AML-193 (cell line): ENCODE measurements around the gene KLHL11.

Source experiments
- DNase-seq, 2 experiments: peaks; one replicate each; lab custom pipeline; 2025; lab: John Stamatoyannopoulos, UW

Gene KLHL11

DNA sequence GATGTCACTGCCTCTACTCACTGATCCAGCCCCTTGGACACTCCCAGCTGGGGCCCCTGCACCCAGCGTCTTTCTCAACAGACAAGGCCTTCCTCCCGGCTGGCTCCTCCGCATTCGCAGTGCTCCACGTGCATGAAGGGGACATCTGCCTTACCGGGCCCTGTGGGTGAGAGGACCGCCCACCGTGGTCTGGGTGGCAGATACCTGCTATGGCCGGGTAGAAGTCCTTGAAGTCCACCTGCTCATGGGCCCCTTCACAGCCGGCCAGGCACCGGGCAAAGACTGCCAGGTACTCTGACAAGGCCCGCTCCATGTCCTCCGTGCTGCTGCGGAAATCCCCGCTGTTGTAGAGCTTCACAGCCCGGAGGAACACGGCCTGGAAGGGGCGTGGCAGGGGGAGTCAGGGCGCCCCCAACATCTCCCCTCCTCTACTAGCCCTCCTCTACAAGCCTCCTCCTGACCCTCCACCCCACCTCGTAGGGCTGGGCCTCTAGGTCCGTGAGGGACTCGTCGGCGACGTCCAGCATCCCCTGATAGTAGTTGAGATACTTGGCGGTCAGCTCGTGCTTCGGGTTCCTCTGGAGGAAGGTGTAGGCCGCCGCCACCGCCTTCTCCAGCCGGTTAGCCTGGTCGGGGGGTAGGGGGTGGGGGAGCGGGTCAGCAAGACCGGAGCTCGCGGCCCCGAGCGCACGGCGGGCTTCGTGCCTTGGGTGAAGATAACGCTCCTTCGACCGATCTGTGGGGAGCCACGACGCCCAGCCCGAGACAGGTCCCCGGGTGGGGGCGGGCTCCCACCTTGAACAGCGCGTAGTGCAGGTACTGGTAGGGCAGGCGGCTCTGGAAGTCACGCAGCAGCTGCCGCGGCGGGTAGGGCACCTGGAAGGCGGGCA lies 54.3 kb downstream of the KLHL11 start:
- no peak for DNase-seq

DNA sequence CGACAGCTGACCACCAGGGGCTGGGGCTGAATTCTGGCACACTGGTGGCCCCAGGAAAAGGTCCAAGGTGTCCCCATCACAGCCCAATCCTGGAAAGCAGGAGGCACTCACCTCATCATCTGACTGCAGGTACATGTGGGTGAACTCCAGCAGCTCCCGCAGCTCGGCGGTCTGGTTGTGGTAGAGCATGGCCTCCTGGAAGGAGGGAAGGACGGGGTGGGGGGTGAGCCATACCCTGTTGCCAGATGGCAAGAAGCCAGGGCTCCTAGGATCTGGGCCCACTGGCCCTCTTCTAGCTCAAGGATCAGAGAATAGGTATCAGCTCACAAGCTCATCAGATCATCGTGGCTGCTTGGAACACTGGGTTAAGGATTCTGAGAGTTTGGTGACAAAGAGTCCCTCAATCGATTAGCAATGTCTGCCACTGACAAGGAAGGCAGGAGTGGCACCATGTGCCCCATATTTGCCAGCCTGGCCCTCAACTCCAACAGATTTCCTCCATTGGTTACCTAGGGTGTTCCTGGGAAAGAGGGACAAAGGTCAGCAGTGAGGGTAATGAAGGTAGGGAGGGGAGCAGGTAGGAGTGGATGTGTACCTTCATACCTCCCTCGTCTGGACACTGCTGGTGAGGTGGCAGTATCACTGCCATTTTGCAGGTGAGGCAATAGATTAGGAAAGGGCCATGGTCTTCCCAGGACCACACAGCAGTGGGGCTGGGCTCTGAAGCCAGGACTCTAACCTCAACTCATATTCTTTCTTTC lies 58.4 kb downstream of the KLHL11 start:
- no peak for DNase-seq
